ENCODE data around the gene SERPINE1.

Gene SERPINE1

GRCh38 chr7:101151908-101152651 lies 25.2 kb downstream of the SERPINE1 start:
- Mint-ChIP-seq H3K36me3 (ENCODE audit: low read depth) (peaks cover 5% of the 10 kb centered on the region), H3K27ac (no peak overlapping the region), H3K9me3 (no peaks in the 10 kb centered on the region), H3K4me3 (no peak overlapping the region), H3K4me1 (ENCODE audit: low read depth) (peaks cover 14% of the 10 kb centered on the region), H3K27me3 (ENCODE audit: low read depth) (peaks cover 26% of the 10 kb centered on the region)

DNA sequence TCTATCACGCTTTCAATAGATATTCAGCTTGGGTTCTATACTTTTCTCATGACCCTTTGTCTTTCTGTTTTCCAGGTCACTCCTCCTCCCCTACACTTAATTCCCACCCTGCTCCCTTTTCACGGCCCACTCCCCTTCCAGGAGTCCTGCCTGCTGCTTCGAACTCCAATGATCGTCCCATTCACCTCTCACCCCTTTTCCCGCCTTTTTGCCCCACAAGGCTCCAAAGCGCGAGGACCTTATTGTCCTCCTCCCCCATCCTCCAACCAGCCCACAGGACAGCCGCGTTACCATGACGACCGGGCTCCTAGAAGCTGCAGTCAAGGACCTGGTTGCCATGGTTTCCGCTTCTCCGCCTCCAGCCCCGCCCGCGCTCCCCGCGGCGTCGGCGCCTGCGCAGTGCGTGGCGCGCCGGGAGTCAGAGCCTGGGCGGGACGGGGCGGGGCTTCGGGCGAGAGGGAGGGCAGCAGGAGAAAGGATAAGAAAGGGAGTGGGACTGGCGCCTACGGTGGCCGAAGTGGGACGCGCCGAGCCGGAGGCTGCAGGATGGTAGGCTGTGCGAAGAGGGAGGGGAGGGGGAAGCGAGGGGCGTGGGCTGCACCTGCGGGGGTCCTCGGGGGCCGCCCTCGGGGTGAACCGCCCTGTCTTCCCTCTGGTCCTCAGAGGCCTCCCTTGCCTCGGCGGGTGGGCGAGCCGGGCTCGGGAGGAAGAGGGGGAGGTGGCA lies 27.2 kb downstream of the SERPINE1 start, which contains the start of gene AP1S1:
Gene AP1S1 (plus strand): TSS at position 508 of the 724 bp plus-strand sequence. CDS start 39 bp downstream, at position 547.
- Mint-ChIP-seq H3K4me3 (peak within 1 kb of the TSS; percentile 84), H3K27ac (peak within 1 kb of the TSS; percentile 73), H3K9me3 (no peaks in the 10 kb centered on the region), H3K36me3 (ENCODE audit: low read depth) (peaks cover 9% of the 10 kb centered on the region), H3K27me3 (ENCODE audit: low read depth) (peaks cover 15% of the 10 kb centered on the region), H3K4me1 (ENCODE audit: low read depth) (peaks cover 11% of the 10 kb centered on the region)

GRCh38 chr7:101154693-101155102 lies 27.8 kb downstream of the SERPINE1 start:
- peak overlapping the region; percentile 84 for H3K4me3 Mint-ChIP-seq
- no peaks in the 10 kb centered on the region for H3K9me3 Mint-ChIP-seq
- H3K27ac Mint-ChIP-seq, result peak overlapping the region; percentile 59
- H3K36me3 Mint-ChIP-seq (ENCODE audit: low read depth), result peaks cover 13% of the 10 kb centered on the region
- peaks cover 10% of the 10 kb centered on the region for H3K27me3 Mint-ChIP-seq (ENCODE audit: low read depth)
- peaks cover 11% of the 10 kb centered on the region for H3K4me1 Mint-ChIP-seq (ENCODE audit: low read depth)

DNA sequence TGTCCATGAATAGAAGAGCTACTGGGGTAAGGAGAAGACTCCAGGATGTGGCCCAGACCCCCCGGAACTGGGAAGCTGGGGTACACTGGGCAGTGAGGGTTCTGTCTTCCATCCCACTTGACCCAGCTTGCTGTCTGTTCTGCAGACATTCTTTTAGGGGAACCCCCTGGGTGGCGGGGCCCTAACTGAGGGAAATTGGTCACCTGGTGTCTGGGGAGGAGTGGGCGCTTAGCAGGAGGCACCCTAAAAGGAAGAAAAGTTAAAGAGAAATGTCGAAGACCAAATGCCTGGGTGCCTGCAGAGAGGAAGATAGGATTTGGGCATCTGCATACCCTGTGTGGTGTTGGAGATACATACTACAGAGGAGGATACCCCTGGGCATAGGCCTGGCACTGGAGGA lies 28.4 kb downstream of the SERPINE1 start:
- Mint-ChIP-seq H3K4me3 (peak overlapping the region; percentile 84), H3K36me3 (ENCODE audit: low read depth) (peaks cover 15% of the 10 kb centered on the region)

DNA sequence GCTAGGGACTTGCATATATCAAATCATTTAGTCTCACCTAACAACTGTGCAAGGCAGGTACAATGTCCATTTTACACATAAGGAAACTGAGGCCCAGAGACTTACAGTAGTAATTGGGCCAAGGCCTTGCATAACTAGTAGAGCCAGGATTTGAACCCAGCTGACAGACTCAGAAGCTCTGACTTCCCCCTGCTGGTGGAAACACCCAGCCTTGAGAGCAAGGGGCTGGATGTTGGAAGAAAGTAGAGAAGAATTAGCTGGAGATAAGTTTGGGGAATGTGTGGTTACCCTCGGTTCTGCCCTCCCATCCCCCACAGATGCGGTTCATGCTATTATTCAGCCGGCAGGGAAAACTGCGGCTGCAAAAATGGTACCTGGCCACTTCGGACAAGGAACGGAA lies 29.4 kb downstream of the SERPINE1 start:
- peaks cover 4% of the 10 kb centered on the region for H3K27me3 Mint-ChIP-seq (ENCODE audit: low read depth)
- no peaks in the 10 kb centered on the region for H3K9me3 Mint-ChIP-seq
- no peak overlapping the region for H3K4me3 Mint-ChIP-seq
- H3K4me1 Mint-ChIP-seq (ENCODE audit: low read depth), result peaks cover 11% of the 10 kb centered on the region
- peaks cover 16% of the 10 kb centered on the region for H3K36me3 Mint-ChIP-seq (ENCODE audit: low read depth)
- no peak overlapping the region for H3K27ac Mint-ChIP-seq

More for the DNA sequence above, 28.4 kb downstream of the SERPINE1 start:
- Mint-ChIP-seq H3K9me3 (no peaks in the 10 kb centered on the region), H3K27me3 (ENCODE audit: low read depth) (peaks cover 8% of the 10 kb centered on the region), H3K27ac (peak overlapping the region; percentile 59), H3K4me1 (ENCODE audit: low read depth) (peaks cover 11% of the 10 kb centered on the region)

DNA sequence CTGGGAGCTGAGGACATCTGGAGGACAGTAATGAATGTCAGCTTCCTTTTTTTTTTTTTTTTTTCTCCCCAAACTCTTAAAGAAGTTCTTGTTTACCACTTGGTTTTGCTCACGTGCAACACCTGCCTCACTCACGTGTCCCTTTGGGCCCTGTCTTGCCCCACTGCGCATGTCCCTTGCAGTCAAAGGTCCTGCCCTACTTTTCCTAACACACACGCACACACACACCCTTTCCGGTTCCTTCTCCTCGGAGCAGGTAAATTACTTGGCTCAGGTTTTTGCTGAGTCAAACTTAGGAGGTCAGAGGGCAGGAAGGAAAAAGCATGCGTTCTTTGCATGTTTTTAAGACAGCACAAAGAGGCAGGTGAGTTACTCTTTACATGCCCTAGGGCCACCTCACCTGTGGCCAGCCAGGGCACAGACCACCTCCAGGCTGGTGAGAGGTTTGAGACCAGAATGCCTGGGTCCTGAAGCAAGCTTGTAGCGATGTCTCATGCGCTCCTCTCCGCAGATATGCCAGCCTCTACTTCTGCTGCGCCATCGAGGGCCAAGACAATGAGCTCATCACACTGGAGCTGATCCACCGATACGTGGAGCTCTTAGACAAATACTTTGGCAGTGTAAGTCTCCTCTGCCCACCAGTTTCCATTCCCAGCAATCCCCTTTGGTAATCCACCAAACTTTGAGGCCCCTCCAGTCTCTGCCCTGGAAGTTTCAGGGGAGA lies 30.1 kb downstream of the SERPINE1 start:
- Mint-ChIP-seq H3K36me3 (ENCODE audit: low read depth) (peaks cover 19% of the 10 kb centered on the region), H3K9me3 (no peaks in the 10 kb centered on the region), H3K27me3 (ENCODE audit: low read depth) (peaks cover 4% of the 10 kb centered on the region), H3K4me1 (ENCODE audit: low read depth) (peaks cover 11% of the 10 kb centered on the region), H3K4me3 (peak overlapping the region; percentile 34), H3K27ac (no peak overlapping the region)

DNA sequence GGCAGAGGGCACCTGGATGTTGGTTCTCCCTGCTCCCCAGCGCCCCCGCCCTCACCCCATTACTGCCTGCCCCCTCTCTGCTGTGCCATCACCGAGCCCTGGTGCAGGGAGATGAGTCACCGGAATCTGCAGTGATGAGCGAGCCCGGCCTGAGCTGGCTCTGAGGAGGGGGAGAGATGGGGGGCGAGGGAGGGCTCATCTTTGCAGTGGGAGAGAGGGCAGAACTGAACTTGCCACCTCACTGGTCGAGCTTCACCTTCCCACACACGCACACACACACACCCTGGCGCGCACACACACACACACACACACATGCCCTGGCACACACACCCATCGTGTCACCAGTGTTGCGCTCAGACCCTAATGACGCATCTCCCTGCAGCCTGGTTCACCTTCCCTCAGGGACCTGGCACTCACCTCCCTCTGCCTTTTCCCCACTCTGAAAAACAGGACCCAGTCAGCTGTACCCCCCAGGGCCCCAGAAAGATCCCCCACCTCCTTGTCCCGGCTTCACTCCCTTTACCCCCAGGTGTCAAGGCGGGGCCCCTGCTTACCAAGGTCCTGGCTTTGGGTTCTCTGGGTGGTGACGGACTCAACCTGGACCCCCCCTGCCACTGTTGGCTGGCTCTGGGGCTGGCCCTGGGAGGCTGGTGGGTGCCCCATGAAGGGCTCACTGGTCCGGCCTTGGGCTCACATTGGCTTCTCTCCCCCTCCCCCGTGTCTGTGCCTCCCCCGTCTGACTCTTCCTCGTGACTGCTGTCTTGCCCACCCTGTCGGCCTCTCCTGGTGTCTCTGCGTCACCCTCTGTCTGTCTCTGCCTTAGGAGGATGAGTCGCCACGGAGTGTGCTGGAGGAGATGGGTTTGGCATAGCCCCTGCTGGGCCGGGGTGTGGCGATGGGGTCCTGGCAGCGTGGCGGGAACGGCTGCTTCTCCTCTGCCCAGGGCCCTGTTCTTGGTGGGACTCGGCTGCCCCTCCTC lies 33.1 kb downstream of the SERPINE1 start:
- Mint-ChIP-seq H3K9me3 (no peaks in the 10 kb centered on the region), H3K36me3 (ENCODE audit: low read depth) (peaks cover 19% of the 10 kb centered on the region), H3K27ac (no peak overlapping the region), H3K4me3 (no peak overlapping the region), H3K27me3 (ENCODE audit: low read depth) (peaks cover 14% of the 10 kb centered on the region), H3K4me1 (ENCODE audit: low read depth) (peaks cover 12% of the 10 kb centered on the region)

GRCh38 chr7:101160910-101161309 lies 34.0 kb downstream of the SERPINE1 start:
- Mint-ChIP-seq H3K9me3 (no peaks in the 10 kb centered on the region), H3K4me1 (ENCODE audit: low read depth) (peaks cover 11% of the 10 kb centered on the region), H3K27ac (no peak overlapping the region), H3K4me3 (no peak overlapping the region), H3K36me3 (ENCODE audit: low read depth) (peaks cover 19% of the 10 kb centered on the region), H3K27me3 (ENCODE audit: low read depth) (peaks cover 23% of the 10 kb centered on the region)

- peaks cover 16% of the 10 kb centered on the region for H3K36me3 Mint-ChIP-seq (ENCODE audit: low read depth)
- H3K9me3 Mint-ChIP-seq, result no peaks in the 10 kb centered on the region
- peak overlapping the region; percentile 70 for H3K4me3 Mint-ChIP-seq
- peaks cover 31% of the 10 kb centered on the region for H3K27me3 Mint-ChIP-seq (ENCODE audit: low read depth)
- no peak overlapping the region for H3K27ac Mint-ChIP-seq
- peaks cover 12% of the 10 kb centered on the region for H3K4me1 Mint-ChIP-seq (ENCODE audit: low read depth)
Observed at GRCh38 chr7:101161692-101162471, 35.0 kb downstream of the SERPINE1 start.

GRCh38 chr7:101162551-101163278 lies 35.8 kb downstream of the SERPINE1 start:
- Mint-ChIP-seq H3K27me3 (ENCODE audit: low read depth) (peaks cover 40% of the 10 kb centered on the region), H3K4me3 (peak overlapping the region; percentile 70), H3K4me1 (ENCODE audit: low read depth) (peaks cover 17% of the 10 kb centered on the region), H3K36me3 (ENCODE audit: low read depth) (peaks cover 15% of the 10 kb centered on the region), H3K27ac (no peak overlapping the region), H3K9me3 (no peaks in the 10 kb centered on the region)

GRCh38 chr7:101163279-101164070 lies 36.6 kb downstream of the SERPINE1 start:
- Mint-ChIP-seq H3K9me3 (no peaks in the 10 kb centered on the region), H3K27me3 (ENCODE audit: low read depth) (peaks cover 47% of the 10 kb centered on the region), H3K4me1 (ENCODE audit: low read depth) (peaks cover 18% of the 10 kb centered on the region), H3K4me3 (peak overlapping the region; percentile 67), H3K27ac (peak overlapping the region; percentile 26), H3K36me3 (ENCODE audit: low read depth) (peaks cover 11% of the 10 kb centered on the region)
